Measurements from ENCODE around the gene CASKIN2. TPM values are rescaled to one million over a fixed set of nuclear protein-coding genes. Genes with fewer than 3 reads are reported as not detected.

The CASKIN2 gene
- total RNA-seq, 1 experiment from 2014 or later = 41.8 TPM

DNA sequence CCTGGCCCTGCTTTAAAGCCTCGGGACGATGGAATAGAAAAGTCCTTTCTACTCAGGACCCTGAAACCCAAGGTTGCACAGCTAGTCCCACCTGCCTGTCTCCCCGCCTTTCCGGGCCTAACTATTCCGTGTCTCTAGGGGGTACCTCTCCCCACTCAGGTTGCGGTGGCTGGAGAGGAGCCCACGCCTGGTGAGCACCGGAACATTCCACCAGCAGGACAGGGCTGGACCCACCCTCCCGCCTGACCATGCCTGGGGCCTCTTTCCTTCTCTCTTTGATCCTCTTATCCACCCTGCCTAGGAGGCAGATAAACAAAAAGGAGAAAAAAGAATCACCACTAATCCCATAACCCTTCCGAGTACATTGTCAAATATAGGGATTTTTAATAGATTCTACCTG, 21.0 kb upstream of the CASKIN2 start:
- H3K4me1 ChIP-seq = peaks cover 60% of the 10 kb centered on the region
- no TSS peak for BruUV-seq (replicated peaks)
- TF ChIP-seq CTCF (IDR thresholded peaks at IDR 0.05; ENCODE audit: insufficient read depth in 1 of 2, low read depth in 1 of 2, low read length in 1 of 2, severe bottlenecking in 1 of 2, unreplicated experiment in 1 of 2) = no peak
- ChIA-PET POLR2A (interaction anchor here (0.8 kb wide), 1 partner anchor 11 kb away, joined by 9 read pairs; the partner anchor contains the start of gene LLGL2), CTCF (no interaction called here)
- Mint-ChIP-seq H3K36me3 (ENCODE audit: insufficient read depth, unreplicated experiment) (peaks cover 66% of the 10 kb centered on the region), H3K27me3 (ENCODE audit: insufficient read depth, unreplicated experiment) (no peaks in the 10 kb centered on the region), H3K9me3 (ENCODE audit: unreplicated experiment) (no peaks in the 10 kb centered on the region), H3K27ac (ENCODE audit: unreplicated experiment) (peak overlapping the region; percentile 95), H3K4me1 (ENCODE audit: low read depth, unreplicated experiment) (peaks cover 55% of the 10 kb centered on the region), H3K4me3 (ENCODE audit: unreplicated experiment) (peak overlapping the region; percentile 7)
- H3K27me3 ChIP-seq (replicated peaks; ENCODE audit: control insufficient read depth, insufficient read depth, low read length) = no peaks in the 10 kb centered on the region
- no peak overlapping the region for H3K4me3 ChIP-seq (ENCODE audit: low read depth, low read length)
- peak; percentile 65 to 70 for DNase-seq
- peaks cover 1% of the 10 kb centered on the region; the same call in 1 of the 2 replicates for H3K36me3 ChIP-seq (ENCODE audit: control insufficient read depth, insufficient read depth, low read length)
- intact Hi-C loops (cut with micrococcal nuclease; ENCODE audit: unreplicated experiment) = loop anchor here (1.0 kb wide), 1 partner anchor 17 kb away; no protein-coding TSS in a partner anchor
- H3K9me3 ChIP-seq = no peaks in the 10 kb centered on the region

- no peaks in the 10 kb centered on the region for H3K9me3 ChIP-seq
- H3K27me3 ChIP-seq (replicated peaks; ENCODE audit: control insufficient read depth, insufficient read depth, low read length) = no peaks in the 10 kb centered on the region
- Mint-ChIP-seq H3K36me3 (ENCODE audit: insufficient read depth, unreplicated experiment) (peaks cover 68% of the 10 kb centered on the region), H3K27me3 (ENCODE audit: insufficient read depth, unreplicated experiment) (no peaks in the 10 kb centered on the region), H3K4me3 (ENCODE audit: unreplicated experiment) (peak overlapping the region; percentile 7), H3K4me1 (ENCODE audit: low read depth, unreplicated experiment) (peaks cover 56% of the 10 kb centered on the region), H3K27ac (ENCODE audit: unreplicated experiment) (peak overlapping the region; percentile 95), H3K9me3 (ENCODE audit: unreplicated experiment) (no peaks in the 10 kb centered on the region)
- TF ChIP-seq CTCF (IDR thresholded peaks at IDR 0.05; ENCODE audit: insufficient read depth in 1 of 2, low read depth in 1 of 2, low read length in 1 of 2, severe bottlenecking in 1 of 2, unreplicated experiment in 1 of 2) = no peak
- H3K4me1 ChIP-seq = peaks cover 64% of the 10 kb centered on the region
- H3K36me3 ChIP-seq (ENCODE audit: control insufficient read depth, insufficient read depth, low read length) = peaks cover 1% of the 10 kb centered on the region; the same call in 1 of the 2 replicates
- no peak overlapping the region for H3K4me3 ChIP-seq (ENCODE audit: low read depth, low read length)
- no TSS peak for BruUV-seq (replicated peaks)
- CTCF ChIA-PET = interaction anchor here (1.0 to 1.5 kb wide), 2 partner anchors 19 to 98 kb away, joined by 4 to 5 read pairs; partner anchors contain the start of gene TSEN54
- intact Hi-C loops (cut with micrococcal nuclease; ENCODE audit: unreplicated experiment) = loop anchor here (1.0 kb wide), 1 partner anchor 17 kb away; no protein-coding TSS in a partner anchor
- POLR2A ChIA-PET = interaction anchor here (0.8 kb wide), 1 partner anchor 10 kb away, joined by 9 read pairs; the partner anchor contains the start of gene LLGL2
- no peak for DNase-seq
Measured at GRCh38 chr17:75535871-75536270, 20.5 kb upstream of the CASKIN2 start.

GRCh38 chr17:75535119-75535537, 19.8 kb upstream of the CASKIN2 start:
- Histone ChIP-seq H3K4me1 (peaks cover 68% of the 10 kb centered on the region), H3K27me3 (replicated peaks; ENCODE audit: control insufficient read depth, insufficient read depth, low read length) (no peaks in the 10 kb centered on the region), H3K36me3 (ENCODE audit: control insufficient read depth, insufficient read depth, low read length) (no peaks in the 10 kb centered on the region; the same call in 1 of the 2 replicates), H3K4me3 (ENCODE audit: low read depth, low read length) (no peak overlapping the region), H3K9me3 (no peaks in the 10 kb centered on the region)
- peaks cover 52% of the 10 kb centered on the region for H3K4me1 Mint-ChIP-seq (ENCODE audit: low read depth, unreplicated experiment)
- no peaks in the 10 kb centered on the region for H3K9me3 Mint-ChIP-seq (ENCODE audit: unreplicated experiment)
- ChIA-PET POLR2A (interaction anchor here (0.8 kb wide), 1 partner anchor 9 kb away, joined by 3 read pairs; no protein-coding TSS in a partner anchor), CTCF (interaction anchor here (0.8 to 1.5 kb wide), 3 partner anchors 9 to 99 kb away, joined by 3 to 5 read pairs (median 4); partner anchors contain the start of gene TSEN54)
- peak overlapping the region; percentile 63 for H3K4me3 Mint-ChIP-seq (ENCODE audit: unreplicated experiment)
- peaks cover 69% of the 10 kb centered on the region for H3K36me3 Mint-ChIP-seq (ENCODE audit: insufficient read depth, unreplicated experiment)
- TF ChIP-seq CTCF (IDR thresholded peaks at IDR 0.05; ENCODE audit: insufficient read depth in 1 of 2, low read depth in 1 of 2, low read length in 1 of 2, severe bottlenecking in 1 of 2, unreplicated experiment in 1 of 2) = no peak
- no peaks in the 10 kb centered on the region for H3K27me3 Mint-ChIP-seq (ENCODE audit: insufficient read depth, unreplicated experiment)
- DNase-seq = peak in 1 of 2 experiments; percentile 52
- H3K27ac Mint-ChIP-seq (ENCODE audit: unreplicated experiment) = peak overlapping the region; percentile 95
- intact Hi-C loops (cut with micrococcal nuclease; ENCODE audit: unreplicated experiment) = no loop called here
- BruUV-seq (replicated peaks) = no TSS peak

Data from Caco-2 (cell line).